Osteoblast (primary cell): ENCODE measurements around the gene TNIK. TPM values are rescaled to one million over a fixed set of nuclear protein-coding genes. Genes with fewer than 3 reads are reported as not detected.

Experiments
- DNase-seq: peaks from one replicate; pipeline ENCODE4 v3.0.0; 2011; ENCODE audit warnings: low spot score, mixed read lengths; ENCODE audit not compliant: insufficient read length; ENCODE audit errors: missing footprints
- H2AFZ ChIP-seq: 2 replicates; pipeline ENCODE4 v1.6.0; 2011; ENCODE audit warnings: mild to moderate bottlenecking, low read length
- H3K27ac ChIP-seq: 2 replicates; pipeline ENCODE4 v1.5.1; 2011; ENCODE audit warnings: mild to moderate bottlenecking, low read depth, low read length, moderate library complexity
- H3K27me3 ChIP-seq: 2 replicates; pipeline ENCODE4 v1.6.0; 2012; ENCODE audit warnings: mild to moderate bottlenecking, control low read depth, inconsistent platforms, low read length, moderate library complexity; ENCODE audit not compliant: insufficient read depth
- H3K36me3 ChIP-seq: 2 replicates; pipeline ENCODE4 v1.5.1; 2011; ENCODE audit warnings: mild to moderate bottlenecking, low read length, control low read depth, moderate library complexity; ENCODE audit not compliant: insufficient read depth
- H3K4me1 ChIP-seq: 2 replicates; pipeline ENCODE4 v1.5.1; 2011; ENCODE audit warnings: mild to moderate bottlenecking, low read length, control low read depth, moderate library complexity; ENCODE audit not compliant: insufficient read depth
- H3K4me2 ChIP-seq: 2 replicates; pipeline ENCODE4 v1.6.0; 2011; ENCODE audit warnings: mild to moderate bottlenecking, low read length; ENCODE audit not compliant: insufficient read depth
- H3K4me3 ChIP-seq: fragments of 200-600 bp; sonication (generic); 3 replicates; pipeline ENCODE4 v1.5.1; 2012; ENCODE audit warnings: mild to moderate bottlenecking, low read length, inconsistent platforms; ENCODE audit not compliant: insufficient read depth
- H3K79me2 ChIP-seq: 2 replicates; pipeline ENCODE4 v1.6.0; 2012; ENCODE audit warnings: mild to moderate bottlenecking, low read length, control low read depth, inconsistent platforms; ENCODE audit not compliant: insufficient read depth
- H3K9me3 ChIP-seq: 2 replicates; pipeline ENCODE4 v1.5.1; 2011; ENCODE audit warnings: low read depth, low read length, control low read depth
- H4K20me1 ChIP-seq: 2 replicates; pipeline ENCODE4 v1.6.0; 2012; ENCODE audit warnings: mild to moderate bottlenecking, low read length, control low read depth; ENCODE audit not compliant: insufficient read depth
- total RNA-seq: library from RNA; depleted of rRNA; stranded (reverse); fragments of >200 nt; gene quantifications from 2 replicates; pipeline ENCODE4 v1.2.3, GENCODE V29; 2012
- TF ChIP-seq, protein P1 (sequence below): IDR thresholded peaks from 2 replicates; pipeline ENCODE4 v1.5.1; 2011; ENCODE audit warnings: mild to moderate bottlenecking, low read depth, low read length, moderate library complexity; ENCODE audit errors: extremely low read depth

TNIK gene
- total RNA-seq, 1 donor = 7.6 TPM

DNA sequence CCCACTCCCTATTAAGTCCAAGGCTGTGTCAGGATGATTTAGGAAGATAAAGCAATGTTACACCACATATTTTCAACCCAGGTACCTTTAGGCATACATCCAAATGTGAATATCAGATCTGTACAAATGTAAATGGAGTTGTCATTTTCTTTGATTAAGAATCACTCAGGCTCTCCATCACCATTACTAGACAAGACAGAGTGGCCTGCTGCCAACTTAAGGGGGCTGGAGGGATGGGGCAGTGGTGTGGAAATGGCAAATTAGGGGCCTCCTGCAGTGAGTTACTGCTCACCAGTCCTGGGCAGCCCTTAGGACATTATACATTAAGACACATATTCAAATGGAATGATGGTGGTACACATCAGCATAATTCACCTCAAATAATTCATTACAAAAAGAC lies 211.0 kb downstream of the TNIK start:
- Histone ChIP-seq H3K4me3 (no peak overlapping the region), H3K79me2 (no peaks in the 10 kb centered on the region), H3K27me3 (peaks cover 18% of the 10 kb centered on the region), H3K36me3 (no peaks in the 10 kb centered on the region), H3K9me3 (no peaks in the 10 kb centered on the region), H3K4me2 (no peak overlapping the region), H3K27ac (no peak overlapping the region), H2AFZ (no peak overlapping the region), H4K20me1 (no peaks in the 10 kb centered on the region), H3K4me1 (no peaks in the 10 kb centered on the region)
- TF ChIP-seq, protein P1, sequence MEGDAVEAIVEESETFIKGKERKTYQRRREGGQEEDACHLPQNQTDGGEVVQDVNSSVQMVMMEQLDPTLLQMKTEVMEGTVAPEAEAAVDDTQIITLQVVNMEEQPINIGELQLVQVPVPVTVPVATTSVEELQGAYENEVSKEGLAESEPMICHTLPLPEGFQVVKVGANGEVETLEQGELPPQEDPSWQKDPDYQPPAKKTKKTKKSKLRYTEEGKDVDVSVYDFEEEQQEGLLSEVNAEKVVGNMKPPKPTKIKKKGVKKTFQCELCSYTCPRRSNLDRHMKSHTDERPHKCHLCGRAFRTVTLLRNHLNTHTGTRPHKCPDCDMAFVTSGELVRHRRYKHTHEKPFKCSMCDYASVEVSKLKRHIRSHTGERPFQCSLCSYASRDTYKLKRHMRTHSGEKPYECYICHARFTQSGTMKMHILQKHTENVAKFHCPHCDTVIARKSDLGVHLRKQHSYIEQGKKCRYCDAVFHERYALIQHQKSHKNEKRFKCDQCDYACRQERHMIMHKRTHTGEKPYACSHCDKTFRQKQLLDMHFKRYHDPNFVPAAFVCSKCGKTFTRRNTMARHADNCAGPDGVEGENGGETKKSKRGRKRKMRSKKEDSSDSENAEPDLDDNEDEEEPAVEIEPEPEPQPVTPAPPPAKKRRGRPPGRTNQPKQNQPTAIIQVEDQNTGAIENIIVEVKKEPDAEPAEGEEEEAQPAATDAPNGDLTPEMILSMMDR = no peak
- DNase-seq = no peak

- DNase-seq = no peak
- Histone ChIP-seq H3K4me3 (no peak overlapping the region), H3K27ac (no peak overlapping the region)
Observed at GRCh38 chr3:171248426-171249111, 211.6 kb downstream of the TNIK start.

DNA sequence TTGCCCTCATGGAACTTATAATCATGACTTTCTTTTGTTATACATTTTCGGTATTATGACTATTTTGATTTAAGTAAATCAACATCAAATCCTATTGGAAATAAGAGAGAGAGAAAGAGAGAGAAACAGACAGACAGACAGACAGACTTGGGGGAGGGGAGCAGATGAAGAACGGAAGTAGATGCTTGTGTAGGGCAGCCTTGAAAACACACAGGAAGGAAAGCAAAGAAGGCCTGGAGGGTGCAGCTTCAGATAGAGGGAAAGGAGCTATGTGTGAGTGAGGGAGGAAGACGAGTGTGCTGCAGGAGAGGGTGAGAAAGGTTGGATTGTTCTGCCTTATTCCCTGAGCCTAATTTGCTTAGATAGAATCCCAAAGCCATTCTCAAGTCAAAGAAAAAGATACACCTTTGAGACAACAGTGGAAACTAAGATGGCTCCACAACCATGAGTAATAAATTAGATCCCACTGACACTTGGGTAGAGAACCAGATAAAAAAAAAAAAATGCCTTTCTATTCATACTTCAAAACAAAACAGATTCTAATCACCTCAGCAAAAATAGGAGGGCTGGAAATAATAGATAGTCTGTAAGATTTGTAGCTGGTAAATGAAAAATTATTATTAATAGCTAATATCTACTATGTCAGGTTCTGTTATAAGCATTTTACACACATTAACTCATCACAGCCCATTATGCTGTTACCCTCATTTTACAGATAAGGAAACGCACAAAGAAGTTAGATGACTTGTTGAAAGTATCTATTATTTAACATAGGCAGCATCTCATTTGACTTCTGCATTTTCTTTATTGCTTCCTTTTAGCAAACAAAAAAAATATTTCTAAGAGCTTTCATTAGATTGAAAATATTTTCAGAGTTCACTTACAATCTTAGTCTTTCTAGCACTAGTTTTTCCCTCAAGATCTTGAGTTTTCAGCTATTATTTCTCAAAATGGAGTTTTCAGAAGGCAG lies 214.1 kb downstream of the TNIK start:
- TF ChIP-seq, protein P1 = no peak
- no peaks in the 10 kb centered on the region for H4K20me1 ChIP-seq
- H3K4me3 ChIP-seq = no peak overlapping the region
- no peaks in the 10 kb centered on the region for H3K9me3 ChIP-seq
- no peaks in the 10 kb centered on the region for H3K79me2 ChIP-seq
- DNase-seq = no peak
- no peak overlapping the region for H2AFZ ChIP-seq
- no peaks in the 10 kb centered on the region for H3K4me1 ChIP-seq
- H3K27me3 ChIP-seq = peaks cover 18% of the 10 kb centered on the region
- H3K36me3 ChIP-seq = no peaks in the 10 kb centered on the region
- no peak overlapping the region for H3K27ac ChIP-seq
- no peak overlapping the region for H3K4me2 ChIP-seq

More at GRCh38 chr3:171248426-171249111, 211.6 kb downstream of the TNIK start:
- Histone ChIP-seq H3K9me3 (no peaks in the 10 kb centered on the region), H3K4me2 (no peak overlapping the region), H2AFZ (no peak overlapping the region), H3K79me2 (no peaks in the 10 kb centered on the region), H3K27me3 (peaks cover 18% of the 10 kb centered on the region), H3K36me3 (no peaks in the 10 kb centered on the region), H3K4me1 (no peaks in the 10 kb centered on the region), H4K20me1 (no peaks in the 10 kb centered on the region)
- TF ChIP-seq, protein P1 = no peak

GRCh38 chr3:171242951-171243350 lies 217.3 kb downstream of the TNIK start:
- Histone ChIP-seq H3K9me3 (no peaks in the 10 kb centered on the region), H3K27ac (no peak overlapping the region), H3K79me2 (no peaks in the 10 kb centered on the region), H4K20me1 (no peaks in the 10 kb centered on the region), H2AFZ (no peak overlapping the region), H3K4me2 (no peak overlapping the region), H3K36me3 (no peaks in the 10 kb centered on the region), H3K4me3 (no peak overlapping the region), H3K27me3 (peaks cover 26% of the 10 kb centered on the region), H3K4me1 (no peaks in the 10 kb centered on the region)
- TF ChIP-seq, protein P1 = no peak
- no peak for DNase-seq
